ENCODE results near the gene ATAD1.
"Not testable (repeated sequence)": the region's sequence is repeated elsewhere in the genome, so short reads cannot be mapped to it uniquely, and the experiment has no call there.

The ATAD1 gene

GRCh38 chr10:87860156-87860795 is 42.2 kb upstream of the ATAD1 start:
- in situ Hi-C loops (cut with HindIII; ENCODE audit: low pct_ligation_motif_present, low sequenced_read_pairs) = loop anchor here (25.0 kb wide), 2 partner anchors 527 to 702 kb away; no protein-coding TSS in a partner anchor
- TF ChIP-seq, protein P1, sequence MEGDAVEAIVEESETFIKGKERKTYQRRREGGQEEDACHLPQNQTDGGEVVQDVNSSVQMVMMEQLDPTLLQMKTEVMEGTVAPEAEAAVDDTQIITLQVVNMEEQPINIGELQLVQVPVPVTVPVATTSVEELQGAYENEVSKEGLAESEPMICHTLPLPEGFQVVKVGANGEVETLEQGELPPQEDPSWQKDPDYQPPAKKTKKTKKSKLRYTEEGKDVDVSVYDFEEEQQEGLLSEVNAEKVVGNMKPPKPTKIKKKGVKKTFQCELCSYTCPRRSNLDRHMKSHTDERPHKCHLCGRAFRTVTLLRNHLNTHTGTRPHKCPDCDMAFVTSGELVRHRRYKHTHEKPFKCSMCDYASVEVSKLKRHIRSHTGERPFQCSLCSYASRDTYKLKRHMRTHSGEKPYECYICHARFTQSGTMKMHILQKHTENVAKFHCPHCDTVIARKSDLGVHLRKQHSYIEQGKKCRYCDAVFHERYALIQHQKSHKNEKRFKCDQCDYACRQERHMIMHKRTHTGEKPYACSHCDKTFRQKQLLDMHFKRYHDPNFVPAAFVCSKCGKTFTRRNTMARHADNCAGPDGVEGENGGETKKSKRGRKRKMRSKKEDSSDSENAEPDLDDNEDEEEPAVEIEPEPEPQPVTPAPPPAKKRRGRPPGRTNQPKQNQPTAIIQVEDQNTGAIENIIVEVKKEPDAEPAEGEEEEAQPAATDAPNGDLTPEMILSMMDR (IDR thresholded peaks at IDR 0.05; ENCODE audit: low read depth, low read length, missing control alignments) = peak; percentile 62
- Histone ChIP-seq H3K27me3 (replicated peaks) (no peaks in the 10 kb centered on the region), H3K27ac (no peak overlapping the region), H3K4me3 (ENCODE audit: low read depth, low read length) (no peak overlapping the region), H3K36me3 (replicated peaks) (peaks cover 2% of the 10 kb centered on the region)
- peak; percentile 70 for DNase-seq

DNA sequence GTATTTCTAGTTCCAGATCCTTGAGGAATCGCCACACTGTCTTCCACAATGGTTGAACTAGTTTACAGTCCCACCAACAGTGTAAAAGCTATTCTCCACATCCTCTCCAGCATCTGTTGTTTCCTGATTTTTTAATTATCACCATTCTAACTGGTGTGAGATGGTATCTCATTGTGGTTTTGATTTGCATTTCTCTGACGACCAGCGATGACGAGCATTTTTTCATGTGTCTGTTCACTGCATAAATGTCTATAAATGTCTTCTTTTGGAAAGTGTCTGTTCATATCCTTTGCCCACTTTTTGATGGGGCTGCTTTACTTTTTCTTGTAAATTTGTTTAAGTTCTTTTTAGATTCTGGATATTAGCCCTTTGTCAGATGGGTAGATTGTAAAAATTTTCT is 37.6 kb upstream of the ATAD1 start:
- in situ Hi-C loops (cut with HindIII; ENCODE audit: low pct_ligation_motif_present, low sequenced_read_pairs) = loop anchor here (25.0 kb wide), 2 partner anchors 532 to 707 kb away; no protein-coding TSS in a partner anchor
- not testable (repeated sequence) for H3K27ac ChIP-seq, DNase-seq

GRCh38 chr10:87855247-87855646 is 37.2 kb upstream of the ATAD1 start:
- not testable (repeated sequence) for DNase-seq; H3K27ac ChIP-seq; H3K36me3 ChIP-seq (replicated peaks); H3K27me3 ChIP-seq (replicated peaks); H3K4me3 ChIP-seq (ENCODE audit: low read depth, low read length)
- in situ Hi-C loops (cut with HindIII; ENCODE audit: low pct_ligation_motif_present, low sequenced_read_pairs) = loop anchor here (25.0 kb wide), 2 partner anchors 532 to 707 kb away; no protein-coding TSS in a partner anchor

More for the DNA sequence above, 37.6 kb upstream of the ATAD1 start:
- H3K36me3 ChIP-seq (replicated peaks); H3K4me3 ChIP-seq (ENCODE audit: low read depth, low read length); H3K27me3 ChIP-seq (replicated peaks): not testable (repeated sequence)

- Histone ChIP-seq H3K27ac (no peak overlapping the region), H3K27me3 (replicated peaks) (no peaks in the 10 kb centered on the region), H3K36me3 (replicated peaks) (no peaks in the 10 kb centered on the region), H3K4me3 (ENCODE audit: low read depth, low read length) (no peak overlapping the region)
- TF ChIP-seq, protein P1 (IDR thresholded peaks at IDR 0.05; ENCODE audit: low read depth, low read length, missing control alignments) = no peak
- no peak for DNase-seq
- in situ Hi-C loops (cut with HindIII; ENCODE audit: low pct_ligation_motif_present, low sequenced_read_pairs) = loop anchor here (25.0 kb wide), 2 partner anchors 535 to 710 kb away; no protein-coding TSS in a partner anchor
Observed at GRCh38 chr10:87852089-87852488, 34.1 kb upstream of the ATAD1 start.

DNA sequence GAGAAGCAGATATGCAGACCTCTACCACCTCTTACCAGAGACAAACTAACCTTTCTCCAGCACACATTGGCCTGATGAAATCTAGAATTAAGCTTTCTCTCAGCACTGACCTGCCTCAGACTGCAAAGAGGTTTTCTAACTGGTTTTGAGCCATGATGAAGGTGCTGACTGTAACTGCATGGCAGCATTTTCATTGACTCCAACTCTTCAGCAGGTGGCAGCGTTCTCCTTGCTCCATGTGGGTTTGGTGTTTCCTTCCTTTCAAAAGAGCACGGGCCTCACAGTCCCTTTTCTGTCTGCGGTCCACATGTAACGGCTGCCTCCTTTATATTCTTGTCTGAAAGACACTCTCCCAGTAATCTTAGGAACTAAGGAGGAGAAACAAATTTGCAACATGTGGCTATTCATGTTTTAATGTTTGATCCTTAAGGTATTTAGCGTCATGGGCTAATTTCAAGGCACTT is 32.7 kb upstream of the ATAD1 start:
- Histone ChIP-seq H3K27ac (no peak overlapping the region), H3K27me3 (replicated peaks) (no peaks in the 10 kb centered on the region), H3K36me3 (replicated peaks) (no peaks in the 10 kb centered on the region), H3K4me3 (ENCODE audit: low read depth, low read length) (no peak overlapping the region)
- DNase-seq = peak; percentile 67
- TF ChIP-seq, protein P1 (IDR thresholded peaks at IDR 0.05; ENCODE audit: low read depth, low read length, missing control alignments) = peak; percentile 83
- in situ Hi-C loops (cut with HindIII; ENCODE audit: low pct_ligation_motif_present, low sequenced_read_pairs) = loop anchor here (25.0 kb wide), 2 partner anchors 537 to 712 kb away; no protein-coding TSS in a partner anchor

GRCh38 chr10:87849001-87849400 is 31.0 kb upstream of the ATAD1 start:
- TF ChIP-seq, protein P1 (IDR thresholded peaks at IDR 0.05; ENCODE audit: low read depth, low read length, missing control alignments) = no peak
- Histone ChIP-seq H3K4me3 (ENCODE audit: low read depth, low read length) (no peak overlapping the region), H3K27ac (no peak overlapping the region), H3K27me3 (replicated peaks) (no peaks in the 10 kb centered on the region), H3K36me3 (replicated peaks) (no peaks in the 10 kb centered on the region)
- DNase-seq = no peak
- in situ Hi-C loops (cut with HindIII; ENCODE audit: low pct_ligation_motif_present, low sequenced_read_pairs) = no loop called here

Data from brain microvascular endothelial cell (primary cell).